Activated CD8-positive, alpha-beta memory T cell treated with anti-CD3 and anti-CD28 coated beads for 1 hour (primary cell): Measurements from ENCODE around the gene TPPP3.
"Not testable (repeated sequence)": the region's sequence is repeated elsewhere in the genome, so short reads cannot be mapped to it uniquely, and the experiment has no call there.

Source experiments
- DNase-seq, 2 donors: peaks; one replicate each; pipeline ENCODE4 v3.0.0-alpha.2; 2020; ENCODE audit warnings: low read depth in 1 of 2; ENCODE audit errors: extremely low read depth in 1 of 2

TPPP3 gene

GRCh38 chr16:67391424-67392300 is 1.6 kb downstream of the TPPP3 start:
- DNase-seq = no peak

GRCh38 chr16:67390816-67391423 is 2.4 kb downstream of the TPPP3 start:
- DNase-seq = no peak

GRCh38 chr16:67389911-67390815 is 3.1 kb downstream of the TPPP3 start:
- no peak for DNase-seq

GRCh38 chr16:67388591-67388990 is 4.7 kb downstream of the TPPP3 start:
- no peak for DNase-seq

GRCh38 chr16:67388191-67388590 is 5.1 kb downstream of the TPPP3 start:
- DNase-seq = no peak

- no peak for DNase-seq
Observed at GRCh38 chr16:67387479-67388079, 5.7 kb downstream of the TPPP3 start.

- no peak for DNase-seq
Observed at GRCh38 chr16:67386861-67387455, 6.3 kb downstream of the TPPP3 start.

- DNase-seq = no peak
Observed at GRCh38 chr16:67384778-67385510, 8.4 kb downstream of the TPPP3 start.

- no peak for DNase-seq
Observed at GRCh38 chr16:67383284-67383683, 10.0 kb downstream of the TPPP3 start.

GRCh38 chr16:67378642-67379041 is 14.7 kb downstream of the TPPP3 start:
- DNase-seq = no peak

- not testable (repeated sequence) for DNase-seq
Observed at GRCh38 chr16:67376012-67376411, 17.3 kb downstream of the TPPP3 start.

- no peak for DNase-seq
Observed at GRCh38 chr16:67372664-67373063, 20.6 kb downstream of the TPPP3 start.

- no peak for DNase-seq
Observed at GRCh38 chr16:67370661-67371060, 22.6 kb downstream of the TPPP3 start.

- DNase-seq = no peak
Observed at GRCh38 chr16:67364600-67365235, 28.6 kb downstream of the TPPP3 start.

- DNase-seq = no peak
Observed at GRCh38 chr16:67361038-67361437, 32.3 kb downstream of the TPPP3 start.

GRCh38 chr16:67359540-67360269 is 33.6 kb downstream of the TPPP3 start:
- not testable (repeated sequence) for DNase-seq

- no peak for DNase-seq
Observed at GRCh38 chr16:67357561-67357960, 35.7 kb downstream of the TPPP3 start.

GRCh38 chr16:67356396-67356795 is 36.9 kb downstream of the TPPP3 start:
- DNase-seq = no peak

GRCh38 chr16:67352463-67352862 is 40.8 kb downstream of the TPPP3 start:
- DNase-seq = not testable (repeated sequence)
